ENCODE results near the gene VSTM1.

DNA sequence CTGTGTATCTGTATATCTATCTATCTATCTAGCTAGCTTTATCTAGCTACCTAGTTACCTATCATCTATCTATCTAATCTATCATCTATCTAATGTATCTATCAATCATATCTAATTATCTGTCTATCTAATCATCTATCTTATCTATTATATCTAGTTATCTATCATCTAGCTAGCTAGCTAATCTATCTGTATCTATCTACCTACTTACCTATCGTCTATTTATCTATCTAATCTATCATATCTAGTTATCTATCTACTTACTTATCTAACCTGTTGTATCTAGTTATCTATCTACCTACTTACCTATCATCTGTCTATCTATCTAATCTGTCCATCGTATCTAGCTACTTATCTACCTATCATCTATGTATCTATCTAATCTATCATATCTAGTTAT lies 17.9 kb downstream of the VSTM1 start:
- TF ChIP-seq, protein P1, sequence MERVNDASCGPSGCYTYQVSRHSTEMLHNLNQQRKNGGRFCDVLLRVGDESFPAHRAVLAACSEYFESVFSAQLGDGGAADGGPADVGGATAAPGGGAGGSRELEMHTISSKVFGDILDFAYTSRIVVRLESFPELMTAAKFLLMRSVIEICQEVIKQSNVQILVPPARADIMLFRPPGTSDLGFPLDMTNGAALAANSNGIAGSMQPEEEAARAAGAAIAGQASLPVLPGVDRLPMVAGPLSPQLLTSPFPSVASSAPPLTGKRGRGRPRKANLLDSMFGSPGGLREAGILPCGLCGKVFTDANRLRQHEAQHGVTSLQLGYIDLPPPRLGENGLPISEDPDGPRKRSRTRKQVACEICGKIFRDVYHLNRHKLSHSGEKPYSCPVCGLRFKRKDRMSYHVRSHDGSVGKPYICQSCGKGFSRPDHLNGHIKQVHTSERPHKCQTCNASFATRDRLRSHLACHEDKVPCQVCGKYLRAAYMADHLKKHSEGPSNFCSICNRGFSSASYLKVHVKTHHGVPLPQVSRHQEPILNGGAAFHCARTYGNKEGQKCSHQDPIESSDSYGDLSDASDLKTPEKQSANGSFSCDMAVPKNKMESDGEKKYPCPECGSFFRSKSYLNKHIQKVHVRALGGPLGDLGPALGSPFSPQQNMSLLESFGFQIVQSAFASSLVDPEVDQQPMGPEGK (CRISPR knock-in tag; IDR thresholded peaks at IDR 0.05; ENCODE audit: borderline replicate concordance): no peak
- no peak for TF ChIP-seq ZC3H10 (CRISPR knock-in tag; IDR thresholded peaks at IDR 0.05)
- TF ChIP-seq RARB (CRISPR knock-in tag; IDR thresholded peaks at IDR 0.05): no peak
- TF ChIP-seq, protein P2, sequence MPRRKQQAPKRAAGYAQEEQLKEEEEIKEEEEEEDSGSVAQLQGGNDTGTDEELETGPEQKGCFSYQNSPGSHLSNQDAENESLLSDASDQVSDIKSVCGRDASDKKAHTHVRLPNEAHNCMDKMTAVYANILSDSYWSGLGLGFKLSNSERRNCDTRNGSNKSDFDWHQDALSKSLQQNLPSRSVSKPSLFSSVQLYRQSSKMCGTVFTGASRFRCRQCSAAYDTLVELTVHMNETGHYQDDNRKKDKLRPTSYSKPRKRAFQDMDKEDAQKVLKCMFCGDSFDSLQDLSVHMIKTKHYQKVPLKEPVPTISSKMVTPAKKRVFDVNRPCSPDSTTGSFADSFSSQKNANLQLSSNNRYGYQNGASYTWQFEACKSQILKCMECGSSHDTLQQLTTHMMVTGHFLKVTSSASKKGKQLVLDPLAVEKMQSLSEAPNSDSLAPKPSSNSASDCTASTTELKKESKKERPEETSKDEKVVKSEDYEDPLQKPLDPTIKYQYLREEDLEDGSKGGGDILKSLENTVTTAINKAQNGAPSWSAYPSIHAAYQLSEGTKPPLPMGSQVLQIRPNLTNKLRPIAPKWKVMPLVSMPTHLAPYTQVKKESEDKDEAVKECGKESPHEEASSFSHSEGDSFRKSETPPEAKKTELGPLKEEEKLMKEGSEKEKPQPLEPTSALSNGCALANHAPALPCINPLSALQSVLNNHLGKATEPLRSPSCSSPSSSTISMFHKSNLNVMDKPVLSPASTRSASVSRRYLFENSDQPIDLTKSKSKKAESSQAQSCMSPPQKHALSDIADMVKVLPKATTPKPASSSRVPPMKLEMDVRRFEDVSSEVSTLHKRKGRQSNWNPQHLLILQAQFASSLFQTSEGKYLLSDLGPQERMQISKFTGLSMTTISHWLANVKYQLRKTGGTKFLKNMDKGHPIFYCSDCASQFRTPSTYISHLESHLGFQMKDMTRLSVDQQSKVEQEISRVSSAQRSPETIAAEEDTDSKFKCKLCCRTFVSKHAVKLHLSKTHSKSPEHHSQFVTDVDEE (CRISPR knock-in tag; IDR thresholded peaks at IDR 0.05): no peak
- TF ChIP-seq SNAI2 (CRISPR knock-in tag; IDR thresholded peaks at IDR 0.05): no peak
- TF ChIP-seq TCF4 (CRISPR knock-in tag; IDR thresholded peaks at IDR 0.05; ENCODE audit: borderline replicate concordance): no peak
- TF ChIP-seq OSR1 (CRISPR knock-in tag; IDR thresholded peaks at IDR 0.05): no peak
- TF ChIP-seq BACH2 (CRISPR knock-in tag; IDR thresholded peaks at IDR 0.05; ENCODE audit: borderline replicate concordance): no peak
- TF ChIP-seq, protein P3, sequence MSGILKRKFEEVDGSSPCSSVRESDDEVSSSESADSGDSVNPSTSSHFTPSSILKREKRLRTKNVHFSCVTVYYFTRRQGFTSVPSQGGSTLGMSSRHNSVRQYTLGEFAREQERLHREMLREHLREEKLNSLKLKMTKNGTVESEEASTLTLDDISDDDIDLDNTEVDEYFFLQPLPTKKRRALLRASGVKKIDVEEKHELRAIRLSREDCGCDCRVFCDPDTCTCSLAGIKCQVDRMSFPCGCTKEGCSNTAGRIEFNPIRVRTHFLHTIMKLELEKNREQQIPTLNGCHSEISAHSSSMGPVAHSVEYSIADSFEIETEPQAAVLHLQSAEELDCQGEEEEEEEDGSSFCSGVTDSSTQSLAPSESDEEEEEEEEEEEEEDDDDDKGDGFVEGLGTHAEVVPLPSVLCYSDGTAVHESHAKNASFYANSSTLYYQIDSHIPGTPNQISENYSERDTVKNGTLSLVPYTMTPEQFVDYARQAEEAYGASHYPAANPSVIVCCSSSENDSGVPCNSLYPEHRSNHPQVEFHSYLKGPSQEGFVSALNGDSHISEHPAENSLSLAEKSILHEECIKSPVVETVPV (CRISPR knock-in tag; IDR thresholded peaks at IDR 0.05): no peak
- TF ChIP-seq ZNF70 (CRISPR knock-in tag; IDR thresholded peaks at IDR 0.05): no peak
- TF ChIP-seq ISL1 (CRISPR knock-in tag; IDR thresholded peaks at IDR 0.05): no peak
- no peak for TF ChIP-seq GLIS3 (CRISPR knock-in tag; IDR thresholded peaks at IDR 0.05)
